A673 (cell line): ENCODE measurements around the gene LGALS3.

Source experiments
- CTCF ChIP-seq: fragments of 300-800, 200-600 bp; sonication (generic); conservative IDR thresholded peaks from 2 replicates; pipeline ENCODE4 v1.5.1; 2017; ENCODE audit warnings: low read depth, mild to moderate bottlenecking, antibody characterized with exemption, low read length, moderate library complexity, mixed read lengths
- EZH2 ChIP-seq: fragments of 200-600 bp; sonication (generic); IDR thresholded peaks from 2 replicates; pipeline ENCODE4 v1.6.1; 2017; ENCODE audit warnings: borderline replicate concordance, low read depth, mild to moderate bottlenecking, mixed read lengths, antibody characterized with exemption, low read length; ENCODE audit not compliant: poor library complexity, severe bottlenecking

- TF ChIP-seq CTCF (no peak), EZH2 (no peak)
These were observed 42.1 kb upstream of the LGALS3 start for GRCh38 chr14:55086938-55087337.
